HG02642 (cell line): ENCODE results near the gene NOP9.
"Not testable (repeated sequence)": the region's sequence is repeated elsewhere in the genome, so short reads cannot be mapped to it uniquely, and the experiment has no call there.

ENCODE experiments used
- ATAC-seq: cut with Tn5 transposase; IDR thresholded peaks from one replicate; pipeline ENCODE4 v1.9.1; 2021; ENCODE audit warnings: mild to moderate bottlenecking; ENCODE audit not compliant: unreplicated experiment, poor library complexity

Gene NOP9

DNA sequence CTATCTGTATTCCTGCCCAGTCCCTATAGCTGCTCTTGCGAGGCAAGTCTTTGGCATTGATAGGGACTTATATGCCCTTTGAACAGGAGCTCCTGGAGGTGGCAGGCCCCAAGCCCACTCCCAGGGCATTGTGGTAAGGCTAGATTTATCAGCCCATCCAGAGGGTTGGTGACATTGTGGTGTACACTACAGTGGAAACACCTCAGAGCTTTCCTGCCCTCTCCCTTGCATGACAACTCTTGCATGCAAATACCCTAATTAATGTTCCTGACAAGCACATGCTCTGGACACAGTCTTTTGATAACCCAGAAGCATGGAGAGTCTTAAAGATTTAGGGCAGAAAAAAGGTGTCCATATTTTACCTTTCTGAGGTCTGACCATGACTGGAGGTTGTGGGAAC is 41.0 kb downstream of the NOP9 start:
- ATAC-seq = no peak

- ATAC-seq = no peak
Observed at GRCh38 chr14:24342889-24343288, 43.2 kb downstream of the NOP9 start.

DNA sequence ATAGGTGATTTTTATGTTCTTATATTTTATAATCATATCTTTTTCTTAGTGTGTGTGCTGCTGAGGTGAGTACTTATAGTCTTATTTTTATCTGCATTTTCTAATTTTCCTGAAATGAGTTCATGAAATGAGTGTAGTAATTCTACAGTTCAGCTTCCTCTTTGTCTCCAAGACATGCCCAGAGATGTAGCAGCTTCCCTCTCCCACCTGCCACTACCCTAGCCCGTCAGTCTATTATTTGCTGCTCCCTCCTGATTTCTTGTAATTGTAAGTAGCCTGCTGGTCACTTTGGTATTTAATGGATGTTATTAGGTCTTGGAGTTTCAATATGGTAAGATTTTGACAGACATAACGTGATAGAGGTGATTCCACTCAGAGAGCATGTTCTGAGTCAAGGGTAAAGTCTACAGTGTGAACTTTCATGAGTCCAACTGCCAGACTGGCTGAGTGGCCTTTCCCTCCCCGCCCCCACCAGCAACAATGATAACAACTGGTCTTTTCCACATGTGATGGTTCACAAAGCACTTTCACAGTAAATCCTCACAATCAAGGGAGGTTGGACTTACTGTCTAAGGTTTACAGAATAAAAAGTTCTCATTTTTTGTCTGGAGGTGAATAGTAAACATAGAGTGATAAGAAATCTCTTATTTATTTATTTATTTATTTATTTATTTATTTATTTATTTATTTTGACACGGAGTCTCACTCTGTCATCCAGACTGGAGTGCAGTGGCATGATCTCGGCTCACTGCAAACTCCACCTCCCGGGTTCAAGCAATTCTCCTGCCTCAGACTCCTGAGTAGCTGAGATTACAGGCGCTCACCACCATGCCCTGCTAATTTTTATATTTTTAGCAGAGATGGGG is 44.4 kb downstream of the NOP9 start:
- ATAC-seq = no peak

- no peak for ATAC-seq
Observed at GRCh38 chr14:24347134-24347533, 47.5 kb downstream of the NOP9 start.

GRCh38 chr14:24348186-24348585 is 48.5 kb downstream of the NOP9 start:
- no peak for ATAC-seq

- no peak for ATAC-seq
Observed at GRCh38 chr14:24349742-24350141, 50.1 kb downstream of the NOP9 start.

DNA sequence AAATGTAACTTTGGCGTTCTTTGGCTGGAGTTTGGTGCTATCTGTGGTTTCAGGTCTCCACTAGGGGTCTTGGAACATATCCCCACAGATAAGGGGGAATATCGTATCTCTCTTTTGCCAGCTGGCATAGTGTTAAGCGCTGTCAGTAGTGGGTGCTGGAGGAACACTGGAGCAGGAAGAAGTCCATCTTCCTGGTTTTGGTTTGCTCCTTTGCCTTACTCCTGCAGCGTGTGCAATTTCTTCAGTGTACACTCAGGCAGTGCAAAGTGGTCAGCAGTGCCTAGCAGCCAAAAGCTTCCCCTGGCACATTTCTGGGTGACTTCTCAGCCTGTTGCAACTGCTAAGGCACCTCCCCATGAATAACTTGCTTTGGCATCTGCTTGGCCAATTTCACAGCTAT is 51.9 kb downstream of the NOP9 start:
- no peak for ATAC-seq

DNA sequence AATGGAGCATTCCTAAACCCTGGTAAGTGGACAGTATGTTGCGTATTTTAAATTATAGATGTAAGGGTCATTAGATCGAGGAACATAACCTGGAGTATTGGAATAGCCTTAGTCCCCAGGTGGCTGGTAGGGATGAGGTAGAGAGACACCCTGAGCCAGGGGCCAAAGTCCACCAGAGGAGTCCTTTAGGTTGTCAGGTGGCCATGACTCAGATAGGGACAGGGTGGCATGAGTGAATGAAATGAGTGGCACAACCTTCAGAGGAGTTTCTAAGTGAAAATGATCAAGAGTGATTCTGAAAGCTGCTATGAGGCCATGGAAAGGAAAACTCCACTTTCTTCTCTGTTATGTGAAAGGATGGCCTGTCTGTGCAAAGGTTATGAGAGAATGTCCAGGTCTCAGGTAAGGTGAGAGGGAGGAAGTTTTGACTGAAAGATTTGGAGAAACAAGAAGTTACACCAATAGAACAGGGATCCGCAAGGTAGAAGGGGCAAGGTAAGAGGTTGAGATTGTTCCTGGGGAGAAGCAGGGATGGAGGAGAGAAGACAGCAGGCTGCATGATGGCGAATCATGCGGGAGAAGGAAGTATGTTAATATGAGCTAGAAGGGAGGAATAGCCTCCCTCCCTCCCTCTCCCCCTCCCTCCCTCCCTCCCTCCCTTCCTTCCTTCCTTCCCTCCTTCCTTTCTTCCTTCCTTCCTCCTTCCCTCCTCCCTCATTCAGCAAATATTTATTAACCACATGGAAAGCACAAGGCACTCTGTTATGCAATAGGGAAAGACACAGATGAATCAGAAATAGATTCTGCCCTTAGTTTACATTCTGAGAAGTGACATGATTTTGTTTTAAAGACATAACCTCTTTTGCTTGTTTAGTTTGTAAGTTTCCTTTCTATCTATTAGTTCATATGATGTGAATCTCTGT is 54.2 kb downstream of the NOP9 start:
- no peak for ATAC-seq

GRCh38 chr14:24354482-24354825 is 54.8 kb downstream of the NOP9 start:
- not testable (repeated sequence) for ATAC-seq

DNA sequence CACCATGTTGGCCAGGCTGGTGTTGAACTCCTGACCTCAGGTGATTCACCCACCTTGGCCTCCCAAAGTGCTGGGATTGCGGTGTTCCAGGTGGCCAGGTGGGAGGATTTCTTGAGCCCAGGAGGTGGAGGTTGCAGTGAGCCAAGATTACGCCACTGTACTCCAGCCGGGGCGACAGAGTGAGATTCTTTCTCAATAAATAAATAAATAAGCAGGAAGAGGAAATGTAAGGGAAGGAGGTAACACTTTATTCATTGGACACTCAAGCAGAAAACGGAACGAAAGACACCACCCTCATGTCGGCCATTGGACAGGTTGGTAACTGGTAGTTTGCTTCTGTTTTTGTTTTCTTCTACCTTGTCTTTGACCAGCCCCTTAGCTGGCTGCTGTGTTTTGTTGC is 55.4 kb downstream of the NOP9 start:
- no peak for ATAC-seq

DNA sequence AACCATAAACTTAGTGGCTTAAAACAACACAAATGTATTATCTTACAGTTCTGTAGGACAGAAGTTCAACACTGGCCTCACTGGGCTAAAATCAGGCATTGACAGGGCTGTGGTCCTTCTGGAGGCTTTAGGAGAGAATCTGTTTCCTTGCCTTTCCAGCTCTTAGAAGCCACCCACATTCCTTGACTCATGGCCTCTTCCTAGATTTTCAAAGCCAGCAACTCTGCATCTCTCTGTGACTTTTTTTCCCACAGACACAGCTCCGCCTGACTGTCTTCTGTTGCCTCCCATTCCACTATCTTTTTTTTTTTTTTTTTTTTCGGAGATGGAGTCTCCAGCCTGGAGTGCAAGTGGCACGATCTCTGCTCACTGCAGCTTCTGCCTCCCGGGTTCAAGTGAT is 56.6 kb downstream of the NOP9 start:
- no peak for ATAC-seq
